Measurements from ENCODE around the gene KIF21B. TPM values are rescaled to one million over a fixed set of nuclear protein-coding genes. Genes with fewer than 3 reads are reported as not detected.

Gene KIF21B
- total and polyA plus RNA-seq, 2 of the 4 experiments (the other 2 are of a cell fraction), result 0.36 to 0.55 TPM

GRCh38 chr1:200983035-200983561, 40.4 kb downstream of the KIF21B start:
- intact Hi-C loops (cut with micrococcal nuclease), result no loop called here
- dilution Hi-C loops (cut with HindIII; ENCODE audit: low sequenced_read_pairs, unreplicated experiment), result no loop called here
- H4K91ac ChIP-seq (ENCODE audit: insufficient read depth, low read depth, low read length), result no peak overlapping the region
- H4K20me1 ChIP-seq (ENCODE audit: insufficient read depth, low read length), result no peaks in the 10 kb centered on the region
- no TSS peak for BruUV-seq (replicated peaks)
- H2BK5ac ChIP-seq (ENCODE audit: low read depth, low read length, poor library complexity, severe bottlenecking), result no peak overlapping the region
- H2AK9ac ChIP-seq (replicated peaks; ENCODE audit: low read depth, low read length, poor library complexity), result no peak overlapping the region
- no peaks in the 10 kb centered on the region; the same call in 1 of the 2 replicates for H3K9me1 ChIP-seq (ENCODE audit: insufficient read depth, low read length)
- no peak overlapping the region for H3K23ac ChIP-seq (ENCODE audit: low read depth, low read length)
- H2BK15ac ChIP-seq (ENCODE audit: low read depth, low read length), result no peak overlapping the region
- H3K56ac ChIP-seq (ENCODE audit: extremely low read depth, insufficient read depth, low read length), result no peak overlapping the region
- H3K4me3 ChIP-seq (ENCODE audit: insufficient read depth, low read depth, low read length), result no peak overlapping the region
- 72% methylated on average over 9 of the region's 12 CpGs; no CpG with 5 or more reads in 1 of the 2 experiments for WGBS, 2 experiments (ENCODE audit: extremely low coverage in 2 of 2, insufficient read length in 1 of 2)
- ChIA-PET CTCF (interaction anchor here (1.1 to 1.8 kb wide), 2 partner anchors 10 to 60 kb away, joined by 3 to 6 read pairs; no protein-coding TSS in a partner anchor), POLR2A (ENCODE audit: unreplicated experiment) (no interaction called here)
- no peak overlapping the region for H3K18ac ChIP-seq (ENCODE audit: low read depth, low read length)
- no peaks in the 10 kb centered on the region for H3K79me1 ChIP-seq (ENCODE audit: low read depth in 1 of 2, low read length in 2 of 2)
- H2BK120ac ChIP-seq (ENCODE audit: low read depth, low read length), result no peak overlapping the region
- no peak overlapping the region for H3K4ac ChIP-seq (ENCODE audit: low read depth, low read length)
- no peak overlapping the region for H3K27ac ChIP-seq (ENCODE audit: insufficient read depth, low read length)
- H3K4me2 ChIP-seq (ENCODE audit: low read depth, low read length), result no peak overlapping the region
- peaks cover 2% of the 10 kb centered on the region; the same call in 1 of the 2 replicates for H3K27me3 ChIP-seq (ENCODE audit: control insufficient read depth, insufficient read depth, low read length)
- H3K36me3 ChIP-seq (ENCODE audit: control insufficient read depth, insufficient read depth, low read length), result no peaks in the 10 kb centered on the region
- H3K14ac ChIP-seq (replicated peaks; ENCODE audit: low read depth, low read length), result no peak overlapping the region
- H4K8ac ChIP-seq (ENCODE audit: low read depth in 2 of 2, low read length in 2 of 2), result no peak overlapping the region
- no peak overlapping the region for H2BK20ac ChIP-seq (ENCODE audit: low read depth, low read length)
- no peaks in the 10 kb centered on the region for H3K9me3 ChIP-seq (ENCODE audit: control insufficient read depth, insufficient read depth, low read length)
- H2AK5ac ChIP-seq (ENCODE audit: low read depth, low read length), result no peak overlapping the region
- DNase-seq, result no peak
- in situ Hi-C loops (cut with MboI; ENCODE audit: low sequenced_read_pairs), result no loop called here
- no peak for ATAC-seq (ENCODE audit: low read depth)
- TF ChIP-seq POLR2A (IDR thresholded peaks at IDR 0.05; ENCODE audit: low read depth, low read length) (no peak), ELK1 (IDR thresholded peaks at IDR 0.05; ENCODE audit: borderline replicate concordance, low read depth, low read length) (no peak), CEBPB (IDR thresholded peaks at IDR 0.05; ENCODE audit: low read depth, low read length) (no peak), RFX5 (IDR thresholded peaks at IDR 0.05; ENCODE audit: low read depth, low read length) (no peak), MAFK (IDR thresholded peaks at IDR 0.05; ENCODE audit: low read depth, low read length) (no peak), USF2 (IDR thresholded peaks at IDR 0.05; ENCODE audit: low read depth, low read length) (no peak), RCOR1 (IDR thresholded peaks at IDR 0.05; ENCODE audit: insufficient replicate concordance, low read length) (no peak), BHLHE40 (IDR thresholded peaks at IDR 0.05; ENCODE audit: low read depth, low read length) (no peak), MXI1 (IDR thresholded peaks at IDR 0.05; ENCODE audit: borderline replicate concordance, low read depth, low read length) (no peak), FOS (IDR thresholded peaks at IDR 0.05; ENCODE audit: low read depth, low read length) (no peak)
- TF ChIP-seq, protein P1, sequence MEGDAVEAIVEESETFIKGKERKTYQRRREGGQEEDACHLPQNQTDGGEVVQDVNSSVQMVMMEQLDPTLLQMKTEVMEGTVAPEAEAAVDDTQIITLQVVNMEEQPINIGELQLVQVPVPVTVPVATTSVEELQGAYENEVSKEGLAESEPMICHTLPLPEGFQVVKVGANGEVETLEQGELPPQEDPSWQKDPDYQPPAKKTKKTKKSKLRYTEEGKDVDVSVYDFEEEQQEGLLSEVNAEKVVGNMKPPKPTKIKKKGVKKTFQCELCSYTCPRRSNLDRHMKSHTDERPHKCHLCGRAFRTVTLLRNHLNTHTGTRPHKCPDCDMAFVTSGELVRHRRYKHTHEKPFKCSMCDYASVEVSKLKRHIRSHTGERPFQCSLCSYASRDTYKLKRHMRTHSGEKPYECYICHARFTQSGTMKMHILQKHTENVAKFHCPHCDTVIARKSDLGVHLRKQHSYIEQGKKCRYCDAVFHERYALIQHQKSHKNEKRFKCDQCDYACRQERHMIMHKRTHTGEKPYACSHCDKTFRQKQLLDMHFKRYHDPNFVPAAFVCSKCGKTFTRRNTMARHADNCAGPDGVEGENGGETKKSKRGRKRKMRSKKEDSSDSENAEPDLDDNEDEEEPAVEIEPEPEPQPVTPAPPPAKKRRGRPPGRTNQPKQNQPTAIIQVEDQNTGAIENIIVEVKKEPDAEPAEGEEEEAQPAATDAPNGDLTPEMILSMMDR (conservative IDR thresholded peaks at IDR 0.05; ENCODE audit: low read depth, low read length), result no peak
- H4K5ac ChIP-seq (ENCODE audit: low read depth, low read length), result no peak overlapping the region
- H3K4me1 ChIP-seq (ENCODE audit: control insufficient read depth, insufficient read depth, low read length), result peaks cover 2% of the 10 kb centered on the region; the same call in 1 of the 2 replicates
- H3K9ac ChIP-seq (ENCODE audit: low read depth, low read length), result no peak overlapping the region
- no peak overlapping the region for H2AFZ ChIP-seq (replicated peaks; ENCODE audit: low read length, poor library complexity)

All from IMR-90 (cell line).